ENCODE data around the gene SLC24A1. TPM values are rescaled to one million over a fixed set of nuclear protein-coding genes. Genes with fewer than 3 reads are reported as not detected.

SLC24A1 gene
- total and polyA plus RNA-seq, 2 of the 13 experiments (the other 11 are each of a cell fraction or from before 2014, with no cell fraction given), result 5.9 to 8.3 TPM

DNA sequence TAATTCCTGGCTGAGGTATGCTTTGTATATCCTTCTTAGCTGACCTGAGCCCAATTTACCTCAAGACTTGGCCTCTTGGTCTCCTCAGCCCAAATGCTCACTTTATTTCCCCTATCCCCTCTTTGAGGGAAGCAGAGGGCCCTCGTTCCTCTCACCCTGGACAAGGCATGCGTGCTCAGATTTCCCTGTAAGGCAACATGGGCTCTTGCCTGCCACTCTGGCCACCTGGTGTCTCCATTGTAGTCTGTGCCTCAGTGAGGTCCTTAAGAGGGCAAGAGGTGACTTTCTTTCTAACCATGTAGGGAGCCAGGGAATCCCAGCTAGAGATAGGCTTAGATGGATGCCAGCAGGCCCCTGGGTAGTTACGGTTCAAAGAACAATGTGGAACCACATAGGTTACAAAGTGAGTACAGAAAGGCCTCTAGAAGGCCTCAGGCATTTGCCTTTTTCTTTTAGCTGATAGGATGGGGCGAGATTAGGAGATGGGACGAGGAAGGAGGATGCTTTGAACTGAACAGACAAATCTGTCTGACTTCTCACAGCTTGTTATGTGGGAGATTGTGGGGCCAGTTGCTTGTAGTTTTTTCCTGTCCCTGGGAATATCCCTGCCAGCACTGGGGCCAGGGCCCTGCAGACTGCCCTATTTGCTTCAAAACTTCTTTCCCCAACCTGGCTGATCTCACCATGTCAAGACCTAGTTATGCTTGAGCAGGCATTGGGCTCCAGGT lies 9.7 kb upstream of the SLC24A1 start (continued):
- TF ChIP-seq, protein P1, sequence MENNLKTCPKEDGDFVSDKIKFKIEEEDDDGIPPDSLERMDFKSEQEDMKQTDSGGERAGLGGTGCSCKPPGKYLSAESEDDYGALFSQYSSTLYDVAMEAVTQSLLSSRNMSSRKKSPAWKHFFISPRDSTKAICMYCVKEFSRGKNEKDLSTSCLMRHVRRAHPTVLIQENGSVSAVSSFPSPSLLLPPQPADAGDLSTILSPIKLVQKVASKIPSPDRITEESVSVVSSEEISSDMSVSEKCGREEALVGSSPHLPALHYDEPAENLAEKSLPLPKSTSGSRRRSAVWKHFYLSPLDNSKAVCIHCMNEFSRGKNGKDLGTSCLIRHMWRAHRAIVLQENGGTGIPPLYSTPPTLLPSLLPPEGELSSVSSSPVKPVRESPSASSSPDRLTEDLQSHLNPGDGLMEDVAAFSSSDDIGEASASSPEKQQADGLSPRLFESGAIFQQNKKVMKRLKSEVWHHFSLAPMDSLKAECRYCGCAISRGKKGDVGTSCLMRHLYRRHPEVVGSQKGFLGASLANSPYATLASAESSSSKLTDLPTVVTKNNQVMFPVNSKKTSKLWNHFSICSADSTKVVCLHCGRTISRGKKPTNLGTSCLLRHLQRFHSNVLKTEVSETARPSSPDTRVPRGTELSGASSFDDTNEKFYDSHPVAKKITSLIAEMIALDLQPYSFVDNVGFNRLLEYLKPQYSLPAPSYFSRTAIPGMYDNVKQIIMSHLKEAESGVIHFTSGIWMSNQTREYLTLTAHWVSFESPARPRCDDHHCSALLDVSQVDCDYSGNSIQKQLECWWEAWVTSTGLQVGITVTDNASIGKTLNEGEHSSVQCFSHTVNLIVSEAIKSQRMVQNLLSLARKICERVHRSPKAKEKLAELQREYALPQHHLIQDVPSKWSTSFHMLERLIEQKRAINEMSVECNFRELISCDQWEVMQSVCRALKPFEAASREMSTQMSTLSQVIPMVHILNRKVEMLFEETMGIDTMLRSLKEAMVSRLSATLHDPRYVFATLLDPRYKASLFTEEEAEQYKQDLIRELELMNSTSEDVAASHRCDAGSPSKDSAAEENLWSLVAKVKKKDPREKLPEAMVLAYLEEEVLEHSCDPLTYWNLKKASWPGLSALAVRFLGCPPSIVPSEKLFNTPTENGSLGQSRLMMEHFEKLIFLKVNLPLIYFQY (CRISPR knock-in tag; IDR thresholded peaks at IDR 0.05; ENCODE audit: borderline replicate concordance), result no peak
- TF ChIP-seq ZNF232 (CRISPR knock-in tag; IDR thresholded peaks at IDR 0.05; ENCODE audit: borderline replicate concordance), result no peak
- TF ChIP-seq, protein P2, sequence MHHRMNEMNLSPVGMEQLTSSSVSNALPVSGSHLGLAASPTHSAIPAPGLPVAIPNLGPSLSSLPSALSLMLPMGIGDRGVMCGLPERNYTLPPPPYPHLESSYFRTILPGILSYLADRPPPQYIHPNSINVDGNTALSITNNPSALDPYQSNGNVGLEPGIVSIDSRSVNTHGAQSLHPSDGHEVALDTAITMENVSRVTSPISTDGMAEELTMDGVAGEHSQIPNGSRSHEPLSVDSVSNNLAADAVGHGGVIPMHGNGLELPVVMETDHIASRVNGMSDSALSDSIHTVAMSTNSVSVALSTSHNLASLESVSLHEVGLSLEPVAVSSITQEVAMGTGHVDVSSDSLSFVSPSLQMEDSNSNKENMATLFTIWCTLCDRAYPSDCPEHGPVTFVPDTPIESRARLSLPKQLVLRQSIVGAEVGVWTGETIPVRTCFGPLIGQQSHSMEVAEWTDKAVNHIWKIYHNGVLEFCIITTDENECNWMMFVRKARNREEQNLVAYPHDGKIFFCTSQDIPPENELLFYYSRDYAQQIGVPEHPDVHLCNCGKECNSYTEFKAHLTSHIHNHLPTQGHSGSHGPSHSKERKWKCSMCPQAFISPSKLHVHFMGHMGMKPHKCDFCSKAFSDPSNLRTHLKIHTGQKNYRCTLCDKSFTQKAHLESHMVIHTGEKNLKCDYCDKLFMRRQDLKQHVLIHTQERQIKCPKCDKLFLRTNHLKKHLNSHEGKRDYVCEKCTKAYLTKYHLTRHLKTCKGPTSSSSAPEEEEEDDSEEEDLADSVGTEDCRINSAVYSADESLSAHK (CRISPR knock-in tag; IDR thresholded peaks at IDR 0.05; ENCODE audit: borderline replicate concordance), result no peak
- no peak for TF ChIP-seq TP53 (CRISPR knock-in tag; conservative IDR thresholded peaks at IDR 0.05)
- no peak for TF ChIP-seq ZNF207 (IDR thresholded peaks at IDR 0.05; ENCODE audit: borderline replicate concordance)
- peak; percentile 33; the same call in 1 of the 2 replicates for TF ChIP-seq MYC (CRISPR knock-in tag; IDR thresholded peaks at IDR 0.05; ENCODE audit: borderline replicate concordance)
- peak in 1 of 2 experiments; percentile 50; a peak in 2 of 4 replicates for TF ChIP-seq POLR2A (IDR thresholded peaks at IDR 0.05; ENCODE audit: insufficient read depth in 1 of 2, low read depth in 2 of 2, low read length in 2 of 2)
- peak; percentile 61; the same call in 1 of the 2 replicates for TF ChIP-seq ZFP41 (CRISPR knock-in tag; IDR thresholded peaks at IDR 0.05; ENCODE audit: borderline replicate concordance)
- 0 out of 2 replicates have a peak, but pooled peaks have one; percentile 18 for TF ChIP-seq ZNF644 (CRISPR knock-in tag; IDR thresholded peaks at IDR 0.05; ENCODE audit: low read depth)
- no peak for TF ChIP-seq POLR2AphosphoS5 (IDR thresholded peaks at IDR 0.05; ENCODE audit: low read depth, low read length)
- no peak for TF ChIP-seq ZNF468 (CRISPR knock-in tag; IDR thresholded peaks at IDR 0.05)
- TF ChIP-seq TMF1 (CRISPR knock-in tag; IDR thresholded peaks at IDR 0.05; ENCODE audit: low read depth), result no peak
- no peak for TF ChIP-seq DPF2 (CRISPR knock-in tag; IDR thresholded peaks at IDR 0.05; ENCODE audit: borderline replicate concordance, low read depth)
- no peak for TF ChIP-seq ZNF773 (CRISPR knock-in tag; IDR thresholded peaks at IDR 0.05; ENCODE audit: borderline replicate concordance)
- TF ChIP-seq YEATS4 (CRISPR knock-in tag; IDR thresholded peaks at IDR 0.05; ENCODE audit: borderline replicate concordance), result peak; percentile 60
- TF ChIP-seq CERS6 (CRISPR knock-in tag; IDR thresholded peaks at IDR 0.05), result no peak
